ENCODE data around the gene FXYD1.

Gene FXYD1

GRCh38 chr19:35105411-35106290, 33.0 kb upstream of the FXYD1 start:
- H4K91ac ChIP-seq (ENCODE audit: low read depth, low read length), result no peak overlapping the region
- peaks cover 8% of the 10 kb centered on the region for H3K9me3 ChIP-seq (ENCODE audit: insufficient read depth, low read depth, low read length)
- H3K18ac ChIP-seq (ENCODE audit: low read length), result no peak overlapping the region
- H3K79me1 ChIP-seq (ENCODE audit: low read length), result no peaks in the 10 kb centered on the region
- no peak overlapping the region for H3K9ac ChIP-seq (ENCODE audit: low read length)
- WGBS (ENCODE audit: extremely low coverage, insufficient coverage, insufficient read length), result no CpG with 5 or more reads among the region's 30 CpGs
- H3K4me3 ChIP-seq (ENCODE audit: low read depth, low read length), result peak overlapping the region; percentile 3
- no peak for DNase-seq
- no peak overlapping the region for H2BK12ac ChIP-seq (ENCODE audit: low read length)
- no peak overlapping the region for H4K12ac ChIP-seq (ENCODE audit: low read depth, low read length)
- no peak overlapping the region for H3K4me2 ChIP-seq (ENCODE audit: low read length)
- H3K36me3 ChIP-seq (ENCODE audit: control insufficient read depth in 1 of 2, insufficient read depth in 2 of 2, low read length in 2 of 2), result no peaks in the 10 kb centered on the region
- H3K14ac ChIP-seq (ENCODE audit: low read length), result no peak overlapping the region
- no peak overlapping the region for H2AK5ac ChIP-seq (ENCODE audit: low read length)
- H4K8ac ChIP-seq (ENCODE audit: low read depth, low read length), result no peak overlapping the region
- no peaks in the 10 kb centered on the region for H3K4me1 ChIP-seq (ENCODE audit: control insufficient read depth in 1 of 2, insufficient read depth in 2 of 2, low read length in 2 of 2)
- H2AFZ ChIP-seq (ENCODE audit: insufficient read depth, low read length, poor library complexity), result no peak overlapping the region
- H2BK5ac ChIP-seq (ENCODE audit: low read depth, low read length, poor library complexity), result no peak overlapping the region
- no peak overlapping the region for H3K27ac ChIP-seq (ENCODE audit: low read depth, low read length)
- no peak overlapping the region for H2BK120ac ChIP-seq (ENCODE audit: insufficient read depth, low read length, poor library complexity)
- H3K4ac ChIP-seq (ENCODE audit: low read depth, low read length), result no peak overlapping the region
- H3K27me3 ChIP-seq (ENCODE audit: insufficient read depth, low read length), result no peaks in the 10 kb centered on the region
- H3K23ac ChIP-seq (ENCODE audit: low read length), result no peak overlapping the region
- H3K79me2 ChIP-seq (ENCODE audit: control insufficient read depth, insufficient read depth, low read length, poor library complexity), result no peaks in the 10 kb centered on the region

DNA sequence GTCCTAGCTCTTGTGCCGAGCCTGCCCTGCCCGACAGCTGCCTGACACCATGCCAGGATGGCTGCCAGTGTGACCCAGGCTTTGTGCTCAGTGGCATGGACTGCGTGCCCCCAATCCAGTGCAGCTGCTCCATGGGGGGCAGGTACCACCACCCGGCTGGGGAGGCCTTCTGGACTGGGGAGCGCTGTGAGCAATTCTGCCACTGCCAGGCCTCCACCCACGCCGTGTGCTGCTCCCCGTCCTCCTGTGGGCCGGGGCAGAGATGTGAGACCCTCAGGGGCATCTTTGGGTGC, 32.4 kb upstream of the FXYD1 start:
- Histone ChIP-seq H2BK120ac (ENCODE audit: insufficient read depth, low read length, poor library complexity) (no peak overlapping the region), H2BK12ac (ENCODE audit: low read length) (no peak overlapping the region), H3K79me2 (ENCODE audit: control insufficient read depth, insufficient read depth, low read length, poor library complexity) (no peaks in the 10 kb centered on the region), H3K14ac (ENCODE audit: low read length) (no peak overlapping the region), H3K4me1 (ENCODE audit: control insufficient read depth in 1 of 2, insufficient read depth in 2 of 2, low read length in 2 of 2) (no peaks in the 10 kb centered on the region), H2AK5ac (ENCODE audit: low read length) (no peak overlapping the region), H3K4ac (ENCODE audit: low read depth, low read length) (no peak overlapping the region), H3K18ac (ENCODE audit: low read length) (no peak overlapping the region), H3K4me3 (ENCODE audit: low read depth, low read length) (no peak overlapping the region), H3K79me1 (ENCODE audit: low read length) (no peaks in the 10 kb centered on the region), H3K4me2 (ENCODE audit: low read length) (no peak overlapping the region), H2BK5ac (ENCODE audit: low read depth, low read length, poor library complexity) (no peak overlapping the region), H3K27me3 (ENCODE audit: insufficient read depth, low read length) (no peaks in the 10 kb centered on the region), H4K91ac (ENCODE audit: low read depth, low read length) (no peak overlapping the region), H4K12ac (ENCODE audit: low read depth, low read length) (no peak overlapping the region), H4K8ac (ENCODE audit: low read depth, low read length) (no peak overlapping the region), H2AFZ (ENCODE audit: insufficient read depth, low read length, poor library complexity) (no peak overlapping the region), H3K23ac (ENCODE audit: low read length) (no peak overlapping the region), H3K27ac (ENCODE audit: low read depth, low read length) (no peak overlapping the region), H3K36me3 (ENCODE audit: control insufficient read depth in 1 of 2, insufficient read depth in 2 of 2, low read length in 2 of 2) (no peaks in the 10 kb centered on the region), H3K9ac (ENCODE audit: low read length) (no peak overlapping the region), H3K9me3 (ENCODE audit: insufficient read depth, low read depth, low read length) (peaks cover 8% of the 10 kb centered on the region)
- no peak for DNase-seq
- no CpG with 5 or more reads among the region's 9 CpGs for WGBS (ENCODE audit: extremely low coverage, insufficient coverage, insufficient read length)

DNA sequence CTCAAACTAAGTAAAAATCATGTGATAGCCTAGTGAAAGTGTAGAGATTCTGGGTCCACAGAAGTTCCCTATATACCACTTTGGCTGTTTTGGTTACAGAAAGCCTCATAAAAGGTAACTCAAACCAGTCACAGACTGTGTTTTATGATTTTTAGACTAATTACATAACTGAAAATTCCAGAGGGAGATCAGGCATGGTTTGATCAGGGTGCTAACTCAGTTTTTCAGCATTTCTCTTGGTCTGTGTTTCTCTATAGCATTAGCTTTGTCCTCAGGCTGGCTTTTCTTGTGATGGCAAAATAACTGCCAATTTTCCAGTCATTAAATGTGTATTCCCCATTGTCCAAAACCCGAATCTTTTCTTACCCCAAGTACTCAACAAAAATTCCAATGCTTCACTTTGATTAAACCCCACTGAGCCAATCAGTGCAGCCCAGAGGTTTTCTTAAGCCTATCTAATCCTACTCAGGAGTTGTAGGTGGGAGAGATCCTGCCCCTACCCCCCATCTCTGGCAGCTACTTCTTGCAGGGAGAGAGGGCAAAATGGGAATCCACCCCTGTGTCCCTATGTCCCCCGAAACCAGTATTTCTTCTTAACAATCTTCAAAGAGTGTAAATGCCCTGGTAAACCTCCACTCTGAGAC, 31.6 kb upstream of the FXYD1 start:
- Histone ChIP-seq H2BK120ac (ENCODE audit: insufficient read depth, low read length, poor library complexity) (no peak overlapping the region), H3K18ac (ENCODE audit: low read length) (no peak overlapping the region), H4K8ac (ENCODE audit: low read depth, low read length) (no peak overlapping the region), H3K4me1 (ENCODE audit: control insufficient read depth in 1 of 2, insufficient read depth in 2 of 2, low read length in 2 of 2) (no peaks in the 10 kb centered on the region), H4K12ac (ENCODE audit: low read depth, low read length) (no peak overlapping the region), H3K9me3 (ENCODE audit: insufficient read depth, low read depth, low read length) (peaks cover 8% of the 10 kb centered on the region), H3K9ac (ENCODE audit: low read length) (no peak overlapping the region), H2AFZ (ENCODE audit: insufficient read depth, low read length, poor library complexity) (no peak overlapping the region), H4K91ac (ENCODE audit: low read depth, low read length) (no peak overlapping the region), H2AK5ac (ENCODE audit: low read length) (no peak overlapping the region), H3K27ac (ENCODE audit: low read depth, low read length) (no peak overlapping the region), H3K79me2 (ENCODE audit: control insufficient read depth, insufficient read depth, low read length, poor library complexity) (no peaks in the 10 kb centered on the region), H3K4me3 (ENCODE audit: low read depth, low read length) (no peak overlapping the region), H3K23ac (ENCODE audit: low read length) (no peak overlapping the region), H3K4me2 (ENCODE audit: low read length) (no peak overlapping the region), H2BK5ac (ENCODE audit: low read depth, low read length, poor library complexity) (no peak overlapping the region), H2BK12ac (ENCODE audit: low read length) (no peak overlapping the region), H3K36me3 (ENCODE audit: control insufficient read depth in 1 of 2, insufficient read depth in 2 of 2, low read length in 2 of 2) (no peaks in the 10 kb centered on the region), H3K79me1 (ENCODE audit: low read length) (no peaks in the 10 kb centered on the region), H3K4ac (ENCODE audit: low read depth, low read length) (no peak overlapping the region), H3K27me3 (ENCODE audit: insufficient read depth, low read length) (no peaks in the 10 kb centered on the region), H3K14ac (ENCODE audit: low read length) (no peak overlapping the region)
- DNase-seq, result no peak
- WGBS (ENCODE audit: extremely low coverage, insufficient coverage, insufficient read length), result no CpG with 5 or more reads among the region's 2 CpGs

DNA sequence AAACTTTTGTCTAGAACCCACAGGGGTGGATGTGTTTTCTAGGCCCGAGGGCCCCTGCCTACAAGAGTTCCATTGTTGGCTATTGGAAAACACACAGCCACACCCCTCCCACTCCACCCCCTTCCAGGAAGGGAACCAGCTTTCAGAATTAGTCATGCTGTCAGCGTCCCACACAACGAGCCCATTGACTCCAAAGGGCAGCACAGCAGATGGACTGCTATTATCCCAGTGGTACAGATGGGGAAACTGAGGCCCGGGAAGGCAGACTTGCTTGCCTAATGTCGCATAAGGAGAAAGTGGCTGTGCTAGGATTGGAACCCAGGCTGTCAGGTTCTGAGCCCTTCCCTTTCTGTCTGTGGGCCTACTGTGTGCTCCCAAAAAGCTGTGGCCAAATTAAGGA, 31.1 kb upstream of the FXYD1 start:
- Histone ChIP-seq H2BK5ac (ENCODE audit: low read depth, low read length, poor library complexity) (no peak overlapping the region), H3K4me2 (ENCODE audit: low read length) (no peak overlapping the region), H3K18ac (ENCODE audit: low read length) (no peak overlapping the region), H3K36me3 (ENCODE audit: control insufficient read depth in 1 of 2, insufficient read depth in 2 of 2, low read length in 2 of 2) (no peaks in the 10 kb centered on the region), H3K23ac (ENCODE audit: low read length) (no peak overlapping the region), H3K79me1 (ENCODE audit: low read length) (no peaks in the 10 kb centered on the region), H4K91ac (ENCODE audit: low read depth, low read length) (no peak overlapping the region), H3K27ac (ENCODE audit: low read depth, low read length) (no peak overlapping the region), H3K27me3 (ENCODE audit: insufficient read depth, low read length) (no peaks in the 10 kb centered on the region), H2AK5ac (ENCODE audit: low read length) (no peak overlapping the region), H2BK12ac (ENCODE audit: low read length) (no peak overlapping the region), H3K9ac (ENCODE audit: low read length) (no peak overlapping the region), H4K8ac (ENCODE audit: low read depth, low read length) (no peak overlapping the region), H2AFZ (ENCODE audit: insufficient read depth, low read length, poor library complexity) (no peak overlapping the region), H2BK120ac (ENCODE audit: insufficient read depth, low read length, poor library complexity) (no peak overlapping the region), H3K79me2 (ENCODE audit: control insufficient read depth, insufficient read depth, low read length, poor library complexity) (no peaks in the 10 kb centered on the region), H3K9me3 (ENCODE audit: insufficient read depth, low read depth, low read length) (peaks cover 8% of the 10 kb centered on the region), H3K4me3 (ENCODE audit: low read depth, low read length) (no peak overlapping the region), H3K14ac (ENCODE audit: low read length) (no peak overlapping the region), H3K4ac (ENCODE audit: low read depth, low read length) (no peak overlapping the region), H4K12ac (ENCODE audit: low read depth, low read length) (no peak overlapping the region), H3K4me1 (ENCODE audit: control insufficient read depth in 1 of 2, insufficient read depth in 2 of 2, low read length in 2 of 2) (no peaks in the 10 kb centered on the region)
- WGBS (ENCODE audit: extremely low coverage, insufficient coverage, insufficient read length), result no CpG with 5 or more reads among the region's 5 CpGs
- DNase-seq, result no peak
